RWPE1 (cell line): ENCODE measurements around the gene DNLZ.

ENCODE experiments used
- CTCF ChIA-PET: fragments of 350-600 bp; sonication (Branson Sonifier 250); formaldehyde crosslinking; extraction: SDS; loops from one replicate; lab custom pipeline; 2021; lab: Yijun Ruan, JAX
- POLR2A ChIA-PET: fragments of 400-600 bp; formaldehyde crosslinking; extraction: SDS; loops from one replicate; lab custom pipeline; 2020; ENCODE audit warnings: antibody characterized with exemption; ENCODE audit not compliant: low non-redundant PET; lab: Yijun Ruan, JAX
- DNase-seq: peaks from one replicate; pipeline ENCODE4 v3.0.0; 2012; ENCODE audit warnings: low spot score
- H3K27ac ChIP-seq: fragments of 450-650 bp; 2 replicates; pipeline ENCODE4 v1.5.1; 2017
- CTCF ChIP-seq: fragments of 450-650 bp; conservative IDR thresholded peaks from 2 replicates; pipeline ENCODE4 v1.5.1; 2017; ENCODE audit warnings: low read depth, mild to moderate bottlenecking

Gene DNLZ

GRCh38 chr9:136374183-136374575 is 10.6 kb upstream of the DNLZ start:
- POLR2A ChIA-PET: no interaction called here
- CTCF ChIA-PET: interaction anchor here (0.7 to 1.9 kb wide), 2 partner anchors 8 to 27 kb away, joined by 3 to 6 read pairs; no protein-coding TSS in a partner anchor
- H3K27ac ChIP-seq: no peak overlapping the region; the same call in 1 of the 2 replicates
- DNase-seq: no peak
- TF ChIP-seq CTCF: no peak

- peak within 1 kb of the TSS; percentile 35 for H3K27ac ChIP-seq
- DNase-seq: no peak
- no peak for TF ChIP-seq CTCF
- ChIA-PET CTCF (interaction anchor here (0.6 to 2.0 kb wide), 3 partner anchors 10 to 288 kb away, joined by 3 to 13 read pairs (median 6); partner anchors contain the start of gene DNLZ), POLR2A (interaction anchor here (1.2 kb wide), 1 partner anchor 10 kb away, joined by 5 read pairs; the partner anchor contains the start of gene DNLZ)
These were observed 10.0 kb upstream of the DNLZ start, which contains the start of gene CARD9 for GRCh38 chr9:136373300-136374182. CARD9 (minus strand) TSS chr9:136373669; CDS start chr9:136372078, 1,591 bp downstream.

GRCh38 chr9:136372561-136373299 is 9.2 kb upstream of the DNLZ start:
- ChIA-PET CTCF (interaction anchor here (0.6 to 2.0 kb wide), 4 partner anchors 8 to 289 kb away, joined by 3 to 13 read pairs (median 4); partner anchors contain the start of gene DNLZ), POLR2A (interaction anchor here (1.2 kb wide), 1 partner anchor 9 kb away, joined by 5 read pairs; the partner anchor contains the start of gene DNLZ)
- DNase-seq: peak; percentile 31
- peak overlapping the region; percentile 35 for H3K27ac ChIP-seq
- TF ChIP-seq CTCF: no peak

- POLR2A ChIA-PET: interaction anchor here (1.2 kb wide), 1 partner anchor 8 kb away, joined by 5 read pairs; the partner anchor contains the start of gene DNLZ
- no peak for DNase-seq
- TF ChIP-seq CTCF: no peak
- H3K27ac ChIP-seq: peak overlapping the region; percentile 35; the same call in 1 of the 2 replicates
- CTCF ChIA-PET: interaction anchor here (1.3 to 2.0 kb wide), 2 partner anchors 8 to 9 kb away, joined by 3 to 13 read pairs; partner anchors contain the start of gene DNLZ
These were observed 8.5 kb upstream of the DNLZ start for GRCh38 chr9:136372006-136372405.

GRCh38 chr9:136371533-136371880 is 8.0 kb upstream of the DNLZ start:
- ChIA-PET CTCF (interaction anchor here (1.3 to 2.0 kb wide), 2 partner anchors 8 to 10 kb away, joined by 3 to 13 read pairs; partner anchors contain the start of gene DNLZ), POLR2A (no interaction called here)
- H3K27ac ChIP-seq: no peak overlapping the region
- DNase-seq: no peak
- TF ChIP-seq CTCF: no peak
